Activated CD4-positive, alpha-beta T cell treated with anti-CD3 and anti-CD28 coated beads, Interleukin-10, Interleukin-2, amounts not matched to agents 100 ng/mL and 50 ng/mL, durations not matched to agents 16 hours and 8 hours (primary cell): ENCODE data around the gene CDK19.
"Not testable (repeated sequence)": the region's sequence is repeated elsewhere in the genome, so short reads cannot be mapped to it uniquely, and the experiment has no call there.

Experiments
- DNase-seq: peaks from one replicate; pipeline ENCODE4 v3.0.0-alpha.2; 2020

CDK19 gene

DNA sequence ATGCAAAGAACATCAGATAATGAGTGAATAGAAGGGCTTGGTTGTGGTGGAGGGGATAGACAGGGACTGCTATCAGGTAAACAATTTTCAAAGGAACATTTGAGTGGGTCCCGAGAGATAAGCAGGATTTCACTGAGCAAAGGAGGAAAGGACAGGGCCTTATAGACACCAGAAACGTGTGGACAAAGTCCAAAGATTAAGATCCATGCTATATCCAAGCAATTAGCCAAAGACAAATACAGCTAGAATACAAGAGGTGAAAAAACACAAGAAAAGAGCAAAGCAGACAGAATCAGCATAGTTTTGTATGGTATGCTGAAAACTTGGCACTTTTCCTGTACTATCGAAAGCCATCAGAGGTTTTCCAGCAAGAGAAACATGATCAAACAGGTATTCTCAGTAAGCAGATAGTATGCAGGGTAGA is 59.8 kb downstream of the CDK19 start:
- no peak for DNase-seq

DNA sequence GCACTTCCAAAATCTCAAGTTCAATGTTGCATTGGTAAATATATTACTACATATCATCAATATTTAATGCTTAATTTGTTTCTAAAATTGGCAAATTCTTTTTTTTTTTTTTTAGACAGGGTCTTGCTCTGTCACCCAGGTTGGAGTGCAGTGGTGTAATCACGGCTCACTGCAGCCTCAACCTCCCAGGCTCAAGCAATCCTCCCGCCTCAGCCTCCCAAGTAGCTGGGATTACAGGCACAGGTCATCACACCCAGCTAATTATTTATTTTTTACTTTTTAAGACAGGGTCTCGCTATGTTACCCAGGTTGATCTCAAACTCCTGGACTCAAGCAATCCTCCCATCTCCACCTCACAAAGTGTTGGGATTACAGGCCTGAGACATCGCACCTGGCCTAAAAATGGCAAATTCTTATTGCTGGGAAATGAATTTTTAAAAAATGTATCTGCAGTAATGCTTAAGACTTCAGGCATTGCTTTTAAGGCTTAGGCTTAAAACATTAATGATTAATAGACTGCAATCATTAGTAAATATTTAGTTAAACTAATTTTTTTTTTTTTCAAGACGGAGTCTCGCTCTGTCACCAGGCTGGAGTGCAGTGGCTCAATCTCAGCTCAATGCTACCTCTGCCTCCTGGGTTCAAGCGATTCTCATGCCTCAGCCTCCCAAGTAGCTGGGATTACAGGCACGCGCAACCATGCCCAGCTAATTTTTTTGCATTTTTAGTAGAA is 61.2 kb downstream of the CDK19 start:
- DNase-seq, result not testable (repeated sequence)

- DNase-seq, result no peak
Observed at GRCh38 chr6:110748453-110748852, 66.8 kb downstream of the CDK19 start.

GRCh38 chr6:110746680-110747079 is 68.6 kb downstream of the CDK19 start:
- DNase-seq, result no peak

DNA sequence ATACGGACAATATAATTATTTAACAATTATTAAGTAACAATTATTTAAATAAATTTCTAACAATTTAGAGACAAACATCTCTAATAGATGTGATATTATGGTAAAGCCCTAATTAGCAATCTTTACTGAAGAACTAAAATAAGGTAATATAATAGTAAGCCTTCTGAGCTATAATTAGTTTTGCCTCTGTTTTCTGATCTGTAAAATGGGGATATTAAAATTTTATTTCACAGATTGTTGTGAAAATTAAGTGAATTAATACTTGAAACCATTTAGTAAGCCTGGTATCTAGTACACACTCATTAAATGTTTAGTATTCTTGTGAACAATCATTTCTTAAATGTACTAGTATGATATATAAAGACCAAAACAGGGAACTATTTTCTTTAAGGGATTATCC is 70.3 kb downstream of the CDK19 start:
- DNase-seq, result no peak

- not testable (repeated sequence) for DNase-seq
Observed at GRCh38 chr6:110742552-110742951, 72.7 kb downstream of the CDK19 start.

GRCh38 chr6:110741517-110741916 is 73.8 kb downstream of the CDK19 start:
- DNase-seq, result peak; percentile 56

- DNase-seq, result no peak
Observed at GRCh38 chr6:110738899-110739365, 76.3 kb downstream of the CDK19 start.

GRCh38 chr6:110735666-110736065 is 79.6 kb downstream of the CDK19 start:
- no peak for DNase-seq

DNA sequence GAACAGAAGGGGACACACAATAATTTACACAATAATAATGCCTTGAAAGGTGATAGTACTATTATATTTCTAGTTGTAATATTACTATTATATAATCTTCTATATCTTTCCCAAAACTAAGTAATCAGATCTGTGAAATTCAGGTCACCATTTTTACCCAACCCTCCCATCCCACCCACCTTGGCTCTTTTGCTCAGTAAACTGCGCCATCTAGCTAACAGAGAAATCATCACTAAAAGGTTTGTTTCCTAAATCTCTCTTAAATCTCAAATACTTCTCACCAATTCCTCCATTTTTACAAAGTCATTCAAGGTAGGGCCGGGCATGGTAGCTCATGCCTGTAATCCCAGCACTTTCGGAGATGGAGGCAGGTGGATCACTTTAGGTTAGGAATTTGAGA is 83.4 kb downstream of the CDK19 start:
- no peak for DNase-seq

DNA sequence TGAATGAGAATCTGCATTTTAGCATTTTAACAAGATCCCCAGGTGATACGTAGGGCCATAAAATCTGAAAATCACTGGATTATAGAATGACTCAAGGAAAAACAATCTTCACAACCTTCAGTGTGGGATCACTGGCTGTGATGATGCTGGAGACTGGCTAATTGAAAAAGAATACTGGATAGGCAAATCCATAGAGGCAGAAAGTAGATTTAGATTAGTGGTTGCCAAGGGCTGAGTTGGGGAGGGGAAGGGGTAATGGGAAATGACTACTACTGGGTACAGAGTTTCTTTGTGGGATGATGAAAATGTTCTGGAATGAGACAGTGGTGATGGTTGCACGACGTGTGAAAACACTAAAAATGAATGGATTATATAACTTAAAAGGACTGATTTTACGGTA is 84.1 kb downstream of the CDK19 start:
- no peak for DNase-seq

DNA sequence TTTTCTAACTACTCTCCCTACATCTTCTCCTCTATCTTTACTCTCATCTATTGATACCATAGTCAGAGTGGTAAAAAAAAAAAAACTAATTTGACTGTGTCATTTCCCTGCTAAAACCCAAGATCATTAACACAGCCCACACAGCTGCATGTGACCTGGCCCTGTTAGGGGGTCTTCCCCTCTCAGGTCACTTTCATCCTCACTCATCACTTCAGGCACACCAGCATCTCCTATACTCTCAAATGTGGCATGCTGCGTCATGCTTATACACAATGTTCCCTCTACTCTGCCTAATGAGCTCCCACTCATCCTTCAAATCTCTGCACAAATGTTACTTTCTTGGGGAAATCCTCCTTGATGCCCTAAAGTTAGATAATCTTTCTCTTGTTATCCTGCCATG is 86.8 kb downstream of the CDK19 start:
- DNase-seq, result no peak

DNA sequence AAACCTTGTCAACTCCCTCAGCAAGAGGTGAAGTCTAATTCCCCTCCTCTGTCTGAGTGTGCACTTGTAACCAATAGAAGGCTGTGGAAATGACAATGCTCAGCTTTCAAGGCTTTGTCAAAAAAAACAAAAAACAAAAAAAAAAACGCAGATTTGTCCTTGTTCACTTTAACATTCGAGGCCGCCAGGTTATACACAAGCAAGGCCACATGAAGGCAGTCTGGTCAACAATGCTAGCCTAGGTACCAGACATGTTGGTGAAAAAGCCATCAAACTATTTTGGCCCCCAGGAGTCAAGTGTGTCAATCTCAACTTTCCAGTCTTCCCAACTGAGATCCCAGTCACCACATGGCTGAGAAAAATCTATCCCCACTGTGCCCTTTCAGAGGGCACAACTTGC is 92.3 kb downstream of the CDK19 start:
- DNase-seq, result no peak

DNA sequence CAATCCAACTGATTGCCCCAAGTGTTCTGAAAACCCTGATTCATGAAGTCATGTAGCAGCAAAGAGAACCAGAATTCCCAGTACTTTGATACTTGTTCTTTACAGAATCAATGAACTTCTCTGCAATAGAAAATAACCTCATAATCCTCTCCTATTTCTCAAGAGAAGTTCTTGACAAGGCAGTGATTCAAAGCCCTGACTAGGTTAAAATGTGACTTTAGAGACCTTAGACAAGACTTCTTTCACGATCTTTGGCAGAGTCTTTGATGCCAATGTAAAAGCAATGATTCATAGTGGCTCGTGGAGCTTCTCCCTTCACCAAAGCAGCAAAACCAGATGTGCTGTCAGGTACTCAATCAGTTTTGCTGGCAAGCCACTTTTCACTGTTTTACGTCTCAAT is 95.2 kb downstream of the CDK19 start:
- DNase-seq, result no peak

DNA sequence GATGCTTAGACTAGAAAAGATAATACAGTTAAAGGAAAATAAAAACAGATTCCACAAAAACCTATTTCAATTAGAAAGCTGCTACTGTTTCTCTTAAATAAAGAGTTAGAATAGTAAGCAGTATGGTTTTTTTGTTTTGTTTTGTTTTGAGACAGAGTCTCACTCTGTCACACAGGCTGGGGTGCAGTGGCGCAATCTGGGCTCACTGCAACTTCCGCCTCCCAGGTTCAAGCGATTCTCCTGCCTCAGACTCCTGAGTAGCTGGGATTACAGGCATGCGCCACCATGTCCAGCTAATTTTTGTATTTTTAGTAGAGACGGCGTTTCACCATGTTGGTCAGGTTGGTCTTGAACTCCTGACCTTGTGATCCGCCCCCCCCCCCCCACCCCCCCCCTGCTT is 95.7 kb downstream of the CDK19 start:
- not testable (repeated sequence) for DNase-seq

DNA sequence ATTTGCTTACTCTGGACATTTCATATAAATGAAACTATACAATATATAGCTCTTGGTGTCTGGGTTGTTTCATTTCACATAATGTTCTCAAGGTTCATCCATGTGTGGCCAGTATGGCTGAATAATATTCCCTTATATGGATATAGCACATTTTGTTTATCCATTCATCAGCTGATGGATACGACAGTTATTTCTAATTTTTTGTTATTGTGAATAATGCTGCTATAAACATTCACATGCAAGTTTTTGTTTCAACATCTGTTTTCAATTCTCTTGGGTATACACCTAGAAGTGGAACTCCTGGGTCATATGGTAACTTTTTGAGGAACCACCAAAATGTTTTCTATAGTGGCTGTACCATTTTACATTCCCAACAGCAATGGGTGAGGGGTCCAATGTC is 101.1 kb downstream of the CDK19 start:
- no peak for DNase-seq

DNA sequence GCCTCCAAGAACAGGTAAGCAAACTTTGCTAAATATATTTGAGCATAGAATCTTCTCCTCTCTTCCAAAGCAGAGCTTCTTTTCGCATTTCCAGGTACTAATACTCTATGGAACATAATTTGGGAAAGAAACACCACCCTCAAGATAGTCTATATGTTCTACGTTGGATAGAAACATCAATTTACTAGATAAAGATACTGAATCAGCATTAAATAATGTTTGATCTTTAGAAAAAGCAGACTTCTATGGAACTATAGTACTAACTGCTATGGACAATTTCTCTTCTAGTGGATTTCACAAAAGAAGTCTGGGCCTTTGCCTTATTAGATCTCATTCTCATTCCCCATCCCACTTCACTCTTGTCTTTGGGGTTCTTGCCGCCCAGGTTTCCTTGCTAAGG is 103.0 kb downstream of the CDK19 start:
- no peak for DNase-seq

- DNase-seq, result no peak
Observed at GRCh38 chr6:110710115-110710514, 105.2 kb downstream of the CDK19 start.

GRCh38 chr6:110708295-110708950 is 106.8 kb downstream of the CDK19 start:
- DNase-seq, result no peak

GRCh38 chr6:110705543-110705942 is 109.7 kb downstream of the CDK19 start:
- no peak for DNase-seq

DNA sequence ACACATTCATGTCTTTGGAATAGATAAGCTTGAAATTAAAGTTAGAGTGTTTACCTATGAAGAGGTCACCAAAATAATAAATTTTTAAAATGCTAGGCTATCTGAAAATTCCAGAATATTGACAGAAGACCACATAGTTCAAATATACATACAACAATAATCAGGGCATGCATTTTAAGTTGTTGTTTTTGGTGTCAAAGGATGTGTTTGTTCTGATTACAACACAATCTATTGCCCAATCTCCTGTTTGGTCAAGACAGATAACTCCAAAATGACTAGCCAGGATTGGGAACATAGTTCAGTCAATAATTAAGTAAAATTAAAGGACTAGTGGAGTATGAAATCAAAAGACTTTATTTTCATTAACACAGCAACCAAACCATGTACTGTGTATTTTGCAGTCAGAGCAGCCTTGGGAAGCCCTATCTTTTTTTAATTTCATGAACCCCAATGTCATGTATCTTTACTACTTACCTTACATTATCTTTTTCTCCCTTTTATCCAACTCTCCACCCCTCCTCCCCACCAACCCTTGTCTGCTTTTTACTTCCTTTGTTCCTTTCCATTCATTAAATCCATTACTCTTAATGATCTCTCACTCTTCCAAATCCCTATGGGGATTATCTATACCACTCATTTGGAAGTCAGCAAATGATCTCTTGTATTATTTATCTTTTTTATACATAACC is 111.2 kb downstream of the CDK19 start:
- no peak for DNase-seq

DNA sequence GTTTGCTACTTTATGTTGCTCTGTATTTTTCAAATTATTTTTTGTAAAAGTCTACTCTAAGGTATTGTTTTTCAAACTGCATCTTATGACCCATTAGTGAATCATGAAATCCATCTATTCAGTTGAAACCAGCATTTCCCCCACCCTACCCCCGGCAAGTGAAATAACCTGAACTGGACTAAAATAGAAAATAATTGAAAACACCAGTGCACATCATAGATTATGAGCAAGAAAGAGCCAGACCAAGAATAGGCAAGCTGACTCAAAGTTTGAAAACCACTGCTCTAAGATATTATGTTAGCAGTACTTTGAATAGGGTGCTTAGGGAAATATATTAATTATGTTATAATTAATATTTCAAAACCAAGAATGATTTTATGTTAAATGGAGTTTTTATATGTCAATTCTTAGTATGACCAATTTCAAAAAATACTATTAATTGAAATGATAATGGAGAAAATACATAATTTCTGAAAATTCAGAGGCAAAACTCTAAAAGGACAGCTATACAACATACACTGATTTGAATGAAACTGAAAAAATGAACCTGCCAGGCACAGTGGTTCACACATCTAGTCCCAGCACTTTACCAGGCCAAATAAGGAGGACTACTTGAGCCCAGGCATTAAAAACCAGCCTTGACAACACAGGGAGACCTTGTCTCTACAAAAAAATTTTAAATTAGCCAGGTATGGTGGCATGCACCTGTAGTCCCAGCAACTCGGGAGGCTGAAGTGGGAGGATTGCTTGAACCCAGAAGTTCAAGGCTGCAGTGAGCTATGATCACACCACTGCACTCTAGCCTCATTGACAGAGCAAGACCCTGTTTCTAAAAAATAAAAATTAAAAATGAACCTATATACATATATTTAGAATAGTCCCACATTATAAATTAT is 112.0 kb downstream of the CDK19 start:
- DNase-seq, result no peak

DNA sequence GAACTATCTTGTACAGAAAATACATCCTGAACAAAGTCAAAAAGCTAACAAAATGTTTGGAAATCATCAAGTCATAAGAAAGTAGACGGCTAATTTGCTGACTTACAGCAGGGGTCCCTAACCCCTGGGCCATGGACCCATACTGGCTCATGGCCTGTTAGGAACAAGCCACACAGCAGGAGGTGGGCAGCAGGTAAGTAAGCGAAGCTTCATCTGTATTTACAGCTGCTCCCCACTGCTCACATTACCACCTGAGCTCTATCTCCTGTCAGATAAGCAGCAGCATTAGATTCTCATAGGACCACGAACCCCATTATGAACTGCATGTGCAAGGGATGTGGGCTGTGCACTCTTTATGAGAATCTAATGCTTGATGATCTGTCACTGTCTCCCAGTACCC is 115.5 kb downstream of the CDK19 start:
- DNase-seq, result no peak
